GM18511 (cell line): ENCODE measurements around the gene GLB1L.

Experiments
- ATAC-seq: cut with Tn5 transposase; IDR thresholded peaks from one replicate; pipeline ENCODE4 v1.9.1; 2021; ENCODE audit warnings: mild to moderate bottlenecking, moderate library complexity; ENCODE audit not compliant: unreplicated experiment

GLB1L gene

GRCh38 chr2:219253753-219254589, 8.7 kb upstream of the GLB1L start, which contains the start of gene TUBA4A:
Gene TUBA4A (minus strand): TSS chr2:219253918. CDS start chr2:219253858, 60 bp downstream.
- peak; percentile 52 for ATAC-seq

- peak; percentile 4 for ATAC-seq
Measured at GRCh38 chr2:219252900-219253752, 7.9 kb upstream of the GLB1L start, which contains the start of gene TUBA4B. Gene TUBA4B (plus strand): TSS chr2:219253243. CDS start chr2:219253408, 165 bp downstream.

- ATAC-seq = no peak
Measured at GRCh38 chr2:219252570-219252899, 7.3 kb upstream of the GLB1L start.

GRCh38 chr2:219252084-219252483, 6.8 kb upstream of the GLB1L start:
- ATAC-seq = no peak

GRCh38 chr2:219251656-219252055, 6.4 kb upstream of the GLB1L start:
- ATAC-seq = no peak

GRCh38 chr2:219250049-219250781, 5.0 kb upstream of the GLB1L start:
- no peak for ATAC-seq

GRCh38 chr2:219249203-219249980, 4.1 kb upstream of the GLB1L start:
- peak; percentile 54 for ATAC-seq

GRCh38 chr2:219248845-219249202, 3.6 kb upstream of the GLB1L start:
- no peak for ATAC-seq

- ATAC-seq = peak; percentile 15
Measured at GRCh38 chr2:219247678-219248642, 2.7 kb upstream of the GLB1L start.

GRCh38 chr2:219246559-219246958, 1.3 kb upstream of the GLB1L start:
- no peak for ATAC-seq

- no peak for ATAC-seq
Measured at GRCh38 chr2:219245899-219246230, 621 bp upstream of the GLB1L start.

- no peak for ATAC-seq
Measured at GRCh38 chr2:219244789-219245147, 476 bp downstream of the GLB1L start.

GRCh38 chr2:219243291-219243761, 1.9 kb downstream of the GLB1L start:
- ATAC-seq = no peak

- ATAC-seq = no peak
Measured at GRCh38 chr2:219234331-219234730, 10.9 kb downstream of the GLB1L start.

- ATAC-seq = peak; percentile 23
Measured at GRCh38 chr2:219230059-219230540, 15.1 kb downstream of the GLB1L start.

- peak; percentile 98 for ATAC-seq
Measured at GRCh38 chr2:219229305-219230058, 15.8 kb downstream of the GLB1L start, which contains the start of the genes ANKZF1 and ATG9A. Gene ANKZF1 (plus strand): TSS chr2:219229806. CDS start chr2:219230258, 452 bp downstream. Gene ATG9A (minus strand): TSS chr2:219229636. CDS start chr2:219228024, 1,612 bp downstream.

GRCh38 chr2:219228911-219229304, 16.3 kb downstream of the GLB1L start:
- peak; percentile 19 for ATAC-seq
